Nephron progenitor cell (in vitro differentiated cells): Measurements from ENCODE around the gene LRP6.
A peak's percentile ranks its signal among the peaks of the same experiment; 100 is the strongest.

Experiments used
- DNase-seq: peaks from one replicate; pipeline ENCODE4 v3.0.0; 2021
- H3K27ac Mint-ChIP-seq: 2 replicates; pipeline ENCODE4 v1.8.0; 2021; ENCODE audit warnings: mild to moderate bottlenecking, moderate library complexity, mixed read lengths
- H3K27me3 Mint-ChIP-seq: 2 replicates; pipeline ENCODE4 v1.8.0; 2021; ENCODE audit warnings: mild to moderate bottlenecking, low read depth, mixed read lengths; ENCODE audit not compliant: poor library complexity
- H3K36me3 Mint-ChIP-seq: 2 replicates; pipeline ENCODE4 v1.8.0; 2021; ENCODE audit warnings: low read depth, mixed read lengths
- H3K4me1 Mint-ChIP-seq: 2 replicates; pipeline ENCODE4 v1.8.0; 2021; ENCODE audit warnings: mixed read lengths
- H3K4me3 Mint-ChIP-seq: 2 replicates; pipeline ENCODE4 v1.8.0; 2021; ENCODE audit warnings: mild to moderate bottlenecking, moderate library complexity, mixed read lengths
- H3K9me3 Mint-ChIP-seq: 2 replicates; pipeline ENCODE4 v1.8.0; 2021; ENCODE audit warnings: mild to moderate bottlenecking, moderate library complexity, mixed read lengths
- CTCF ChIP-seq: fragments of 200-600 bp; sonication (generic); IDR thresholded peaks from 2 replicates; pipeline ENCODE4 v1.5.0; 2021; ENCODE audit warnings: antibody characterized with exemption

LRP6 gene

GRCh38 chr12:12194206-12194605 lies 72.6 kb downstream of the LRP6 start:
- Mint-ChIP-seq H3K4me1 (peaks cover 12% of the 10 kb centered on the region), H3K27ac (no peak overlapping the region), H3K9me3 (peaks cover 41% of the 10 kb centered on the region), H3K36me3 (peaks cover 77% of the 10 kb centered on the region), H3K27me3 (no peaks in the 10 kb centered on the region), H3K4me3 (no peak overlapping the region)
- no peak for TF ChIP-seq CTCF
- DNase-seq = no peak

DNA sequence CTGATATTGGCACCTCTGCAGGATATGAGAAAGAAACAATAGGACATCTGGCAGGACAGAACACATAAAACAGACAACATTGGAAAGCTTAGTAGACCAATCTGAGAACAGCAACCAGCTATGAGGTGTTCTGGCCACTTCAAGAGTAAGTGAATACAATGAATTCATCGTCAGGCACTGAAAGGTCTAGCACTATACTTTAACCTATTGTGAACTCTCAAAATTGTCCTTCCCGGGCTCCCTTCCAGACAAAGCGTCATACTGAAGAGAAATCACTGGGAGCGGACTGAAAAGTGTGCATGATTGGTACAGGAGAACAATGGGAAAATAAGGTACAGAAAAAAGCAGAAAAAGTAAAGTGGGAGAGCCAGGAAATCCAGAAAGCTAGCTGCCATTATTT lies 75.8 kb downstream of the LRP6 start:
- no peak for TF ChIP-seq CTCF

DNA sequence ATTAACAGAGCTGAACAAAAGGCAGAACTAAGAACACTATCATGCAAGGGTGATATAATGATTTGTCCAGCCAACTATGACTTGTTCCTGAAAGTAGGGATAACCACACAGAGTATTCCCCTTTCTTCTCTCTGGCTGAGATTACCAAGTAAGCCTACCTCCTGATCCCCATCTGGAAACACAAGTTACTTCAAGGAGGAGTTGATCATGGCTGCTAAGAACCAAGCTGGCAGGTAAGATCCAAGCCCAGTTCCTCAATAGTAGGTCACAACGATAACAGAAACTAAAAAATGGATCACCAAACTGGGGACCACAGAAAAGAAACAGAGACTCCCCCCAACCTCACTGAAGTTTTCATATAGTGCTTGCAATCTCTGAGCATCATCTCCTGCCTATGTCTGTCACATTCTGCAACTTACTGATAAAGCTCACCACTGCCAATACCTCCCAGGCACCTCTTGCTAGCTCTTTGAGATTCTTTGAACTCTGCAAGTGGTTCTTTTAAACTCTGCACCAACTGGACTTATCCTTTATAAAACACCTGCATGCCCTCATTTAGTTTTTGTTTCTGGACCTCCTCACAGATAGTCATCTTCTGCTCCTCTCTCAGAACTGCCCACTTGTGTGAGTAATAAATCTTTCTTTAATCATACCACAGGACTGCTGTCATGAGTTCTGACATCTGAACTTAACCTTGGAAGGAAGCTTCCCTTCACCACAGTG lies 76.6 kb downstream of the LRP6 start:
- Mint-ChIP-seq H3K9me3 (peaks cover 3% of the 10 kb centered on the region), H3K4me1 (peaks cover 43% of the 10 kb centered on the region), H3K4me3 (no peak overlapping the region), H3K36me3 (peaks cover 55% of the 10 kb centered on the region), H3K27ac (peak overlapping the region; percentile 12), H3K27me3 (no peaks in the 10 kb centered on the region)
- TF ChIP-seq CTCF = no peak
- DNase-seq = no peak

More for the DNA sequence above, 75.8 kb downstream of the LRP6 start:
- H3K27me3 Mint-ChIP-seq = no peaks in the 10 kb centered on the region
- peak overlapping the region; percentile 1 for H3K27ac Mint-ChIP-seq
- no peak overlapping the region for H3K4me3 Mint-ChIP-seq
- peaks cover 37% of the 10 kb centered on the region for H3K4me1 Mint-ChIP-seq
- no peak for DNase-seq
- H3K9me3 Mint-ChIP-seq = peaks cover 11% of the 10 kb centered on the region
- H3K36me3 Mint-ChIP-seq = peaks cover 57% of the 10 kb centered on the region

DNA sequence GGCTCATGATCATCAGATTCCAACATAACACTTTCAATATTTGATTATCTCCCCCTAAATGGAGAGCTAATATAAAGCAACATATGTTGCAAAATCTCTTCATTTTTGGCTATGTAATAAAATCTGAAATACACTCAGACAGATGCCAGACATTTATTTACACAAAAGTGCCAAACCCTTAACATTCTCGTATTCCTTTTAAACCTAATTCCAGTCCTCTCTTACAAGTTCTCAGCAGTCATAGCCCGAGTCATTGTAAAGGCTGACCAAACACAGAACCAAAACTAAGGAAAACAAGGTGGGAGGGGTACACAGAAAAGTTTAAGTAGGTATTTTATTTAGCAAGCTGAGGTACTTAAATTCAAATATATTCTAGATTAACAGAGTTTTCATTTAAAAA lies 81.4 kb downstream of the LRP6 start:
- H3K4me3 Mint-ChIP-seq = no peak overlapping the region
- H3K4me1 Mint-ChIP-seq = peaks cover 77% of the 10 kb centered on the region
- H3K36me3 Mint-ChIP-seq = peaks cover 45% of the 10 kb centered on the region
- no peak for DNase-seq
- H3K9me3 Mint-ChIP-seq = no peaks in the 10 kb centered on the region
- TF ChIP-seq CTCF = no peak
- H3K27ac Mint-ChIP-seq = no peak overlapping the region
- H3K27me3 Mint-ChIP-seq = no peaks in the 10 kb centered on the region

- no peak for TF ChIP-seq CTCF
- H3K4me3 Mint-ChIP-seq = peak overlapping the region; percentile 41
- peak overlapping the region; percentile 99 for H3K27ac Mint-ChIP-seq
- no peak for DNase-seq
- no peaks in the 10 kb centered on the region for H3K27me3 Mint-ChIP-seq
- H3K36me3 Mint-ChIP-seq = peaks cover 58% of the 10 kb centered on the region
- H3K9me3 Mint-ChIP-seq = no peaks in the 10 kb centered on the region
- H3K4me1 Mint-ChIP-seq = peaks cover 57% of the 10 kb centered on the region
These were observed 84.0 kb downstream of the LRP6 start for GRCh38 chr12:12182703-12183365.

DNA sequence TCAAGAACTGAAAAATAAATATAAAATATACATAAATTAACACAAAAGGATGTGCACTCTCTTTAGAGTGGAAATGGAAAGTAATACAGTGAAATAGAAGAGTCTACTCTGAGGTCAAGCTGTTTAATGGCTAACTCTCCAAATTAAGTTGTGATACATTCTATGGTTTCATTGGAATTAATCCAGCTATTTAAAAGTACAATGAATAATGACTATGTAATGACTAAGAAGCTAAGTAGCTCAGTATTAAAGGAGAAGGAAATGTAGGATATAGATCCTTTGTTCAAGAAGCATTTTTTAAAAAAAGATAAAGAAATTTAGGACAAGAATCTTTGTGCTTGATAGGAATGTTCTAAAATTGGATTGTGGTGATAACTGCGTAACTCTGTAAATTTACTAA lies 85.3 kb downstream of the LRP6 start:
- Mint-ChIP-seq H3K9me3 (no peaks in the 10 kb centered on the region), H3K4me3 (no peak overlapping the region), H3K4me1 (peaks cover 44% of the 10 kb centered on the region), H3K27me3 (no peaks in the 10 kb centered on the region), H3K27ac (peak overlapping the region; percentile 57), H3K36me3 (peaks cover 62% of the 10 kb centered on the region)
- no peak for DNase-seq
- no peak for TF ChIP-seq CTCF
